GM21515 (cell line): ENCODE results near the gene LIPG.
"Not testable (repeated sequence)": the region's sequence is repeated elsewhere in the genome, so short reads cannot be mapped to it uniquely, and the experiment has no call there.

ENCODE experiments used
- ATAC-seq: cut with Tn5 transposase; IDR thresholded peaks from one replicate; pipeline ENCODE4 v1.9.1; 2021; ENCODE audit not compliant: unreplicated experiment

LIPG gene

DNA sequence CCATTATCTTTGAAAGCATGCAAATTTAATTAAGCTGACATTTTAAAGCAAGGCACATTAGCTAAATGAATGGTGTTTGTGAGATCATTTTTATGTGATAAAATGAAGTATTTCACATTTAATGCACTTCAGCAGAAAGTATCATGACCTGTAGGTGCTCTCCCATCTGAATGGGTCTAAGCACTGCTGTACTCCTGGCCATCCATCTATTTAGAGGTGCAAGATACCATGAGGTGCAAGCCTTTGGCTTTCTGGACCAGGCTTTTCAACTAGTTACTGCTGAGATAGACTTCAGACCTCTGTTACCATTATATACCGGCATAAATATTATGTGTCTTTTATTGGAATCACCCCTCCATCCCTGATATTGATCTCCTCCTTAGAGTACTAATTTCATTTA lies 15.6 kb upstream of the LIPG start:
- ATAC-seq = no peak

DNA sequence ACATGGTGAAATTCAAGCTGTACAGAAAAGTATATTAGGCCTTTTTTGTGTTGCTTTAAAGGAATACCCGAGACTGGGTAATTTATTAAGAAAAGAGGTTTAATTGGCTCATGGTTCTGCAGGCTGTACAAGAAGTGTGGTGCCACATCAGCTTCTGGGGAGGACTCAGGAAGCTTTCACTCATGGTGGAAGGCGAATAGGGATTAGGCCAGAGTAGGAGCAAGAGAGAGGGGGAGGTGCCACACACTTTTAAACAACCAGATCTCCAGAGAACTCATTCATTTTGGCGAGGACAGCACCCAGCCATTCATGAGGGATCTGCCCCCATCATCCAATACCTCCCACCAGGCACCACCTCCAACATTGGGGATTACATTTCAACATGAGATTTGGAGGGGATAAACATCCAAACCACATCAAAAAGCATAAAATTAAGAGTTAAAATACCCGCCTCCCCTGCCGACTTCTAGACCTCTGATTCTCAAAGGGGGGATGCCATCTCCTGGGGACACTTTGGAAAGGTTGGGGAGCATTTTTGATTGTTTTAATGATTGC lies 15.1 kb upstream of the LIPG start:
- ATAC-seq = no peak

DNA sequence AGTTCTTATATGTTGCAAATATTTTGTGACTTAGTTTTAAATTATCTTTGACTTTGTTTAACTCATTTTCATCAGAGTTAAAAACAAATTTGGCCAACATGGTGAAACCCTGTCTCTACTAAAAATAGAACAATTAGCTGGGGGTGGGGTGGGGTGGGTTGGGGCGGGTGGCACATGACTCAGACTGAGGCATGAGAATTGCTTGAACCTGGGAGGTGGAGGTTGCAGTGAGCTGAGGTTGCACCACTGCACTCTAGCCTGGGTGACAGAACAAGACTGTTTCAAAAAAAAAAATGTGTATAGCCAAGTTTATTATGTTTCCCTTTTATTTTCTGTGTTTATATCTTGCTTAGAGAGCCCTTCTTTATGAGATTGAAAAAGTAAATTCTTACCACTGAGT lies 14.2 kb upstream of the LIPG start:
- no peak for ATAC-seq

DNA sequence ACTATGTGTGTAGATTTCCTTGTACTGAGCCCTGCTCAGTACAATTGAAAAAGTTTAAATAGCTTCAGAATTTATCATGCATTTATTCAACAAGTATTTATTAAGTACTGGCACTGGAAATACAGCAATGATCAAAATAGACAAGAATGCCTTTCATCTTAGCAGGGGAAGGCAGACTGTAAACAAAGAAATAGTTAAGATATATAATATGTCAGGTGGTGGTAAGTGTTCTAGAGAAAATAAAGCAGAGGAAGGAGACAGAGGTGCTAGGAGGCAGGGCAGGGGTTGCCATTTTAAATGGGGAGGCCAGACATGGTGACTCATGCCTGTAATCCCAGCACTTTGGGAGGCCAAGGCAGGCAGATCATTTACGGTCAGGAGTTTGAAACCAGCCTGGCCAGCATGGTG lies 13.6 kb upstream of the LIPG start:
- no peak for ATAC-seq

DNA sequence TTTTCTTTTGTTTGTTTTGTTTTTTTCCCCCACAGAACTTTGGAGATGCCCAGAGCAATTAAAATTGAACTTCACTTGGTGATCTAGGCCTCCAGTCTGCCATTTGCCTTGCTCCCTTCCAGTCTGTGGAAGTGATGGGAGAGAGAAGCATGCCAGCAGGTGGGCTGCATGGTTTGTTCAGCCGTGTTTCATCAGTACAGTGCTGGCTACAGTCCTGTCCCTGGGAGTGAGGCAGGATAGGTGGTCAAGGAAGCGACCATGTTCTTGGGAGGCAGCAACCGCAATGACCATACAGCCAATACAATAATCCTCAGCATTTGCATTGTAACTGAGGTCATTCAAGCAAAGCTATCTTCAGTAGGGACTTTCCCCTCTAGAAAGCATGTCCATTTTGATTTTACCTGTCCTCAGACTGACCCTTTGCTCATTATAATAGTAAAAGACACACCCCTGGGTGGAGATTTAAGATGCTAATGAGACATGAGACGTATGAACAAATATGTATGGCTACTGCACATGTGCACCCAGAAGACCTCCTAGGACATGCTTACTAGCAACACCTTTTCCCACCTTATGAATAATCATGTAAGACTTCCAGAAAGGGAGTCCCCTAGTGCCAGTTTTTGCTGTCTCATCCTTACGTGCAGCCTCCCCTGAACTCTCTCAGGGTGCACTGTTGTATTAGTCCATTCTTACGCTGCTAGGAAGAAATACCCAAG lies 11.1 kb upstream of the LIPG start:
- no peak for ATAC-seq

DNA sequence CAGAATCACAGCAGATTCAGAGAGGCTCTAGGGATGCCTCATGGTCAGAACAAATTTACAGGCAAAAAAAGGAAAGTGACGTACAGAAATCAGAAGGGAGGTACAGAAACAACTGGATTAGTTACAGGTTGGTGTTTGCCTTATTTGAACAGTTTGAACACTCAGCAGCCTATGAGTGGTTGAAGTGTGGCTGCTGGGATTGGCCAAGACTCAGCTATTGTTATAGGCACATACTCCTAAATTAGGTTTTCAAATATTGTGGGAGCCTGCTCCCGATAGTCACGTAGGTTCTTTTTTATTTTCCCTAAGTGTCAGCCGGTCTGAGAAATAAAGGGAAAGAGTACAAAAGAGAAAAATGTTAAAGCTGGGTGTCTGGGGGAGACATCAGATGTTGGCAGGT lies 8.9 kb upstream of the LIPG start:
- ATAC-seq = no peak

DNA sequence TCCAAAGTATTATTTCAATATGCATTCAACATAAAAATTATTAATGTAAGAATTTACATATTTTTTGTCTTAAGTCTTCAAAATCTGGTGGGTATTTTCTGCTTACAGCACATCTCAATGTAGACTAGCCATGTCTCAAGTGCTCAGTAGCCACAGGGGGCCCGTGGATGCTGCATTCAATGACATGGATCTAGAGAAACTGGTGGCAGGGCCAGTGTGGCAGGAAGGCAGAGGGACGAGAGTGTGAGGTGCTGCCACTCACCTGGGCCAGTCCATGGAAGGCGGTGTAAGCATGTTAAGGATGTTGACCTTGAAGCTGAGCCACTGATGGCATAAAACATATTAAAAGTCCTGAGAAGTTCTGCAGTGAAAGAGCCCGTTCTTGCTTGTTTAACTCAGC lies 6.2 kb upstream of the LIPG start:
- ATAC-seq = no peak

DNA sequence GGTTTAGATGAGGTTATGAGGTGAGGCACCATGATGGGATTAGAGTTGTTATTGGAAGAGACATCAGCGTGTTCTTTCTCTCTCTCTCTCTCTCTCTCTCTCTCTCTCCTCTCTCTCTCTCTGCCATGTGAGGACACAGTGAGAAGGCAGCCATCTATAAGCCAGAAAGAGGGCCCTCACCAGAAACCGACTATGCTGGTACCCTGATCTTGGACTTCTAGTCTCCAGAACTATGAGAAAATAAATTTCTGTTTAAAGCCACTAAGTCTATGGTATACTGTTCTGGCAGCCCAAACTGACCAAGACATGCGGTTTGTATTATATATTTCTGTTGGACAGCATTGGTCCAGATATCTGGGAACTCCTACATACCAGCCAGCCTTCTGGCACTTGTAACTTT lies 3.5 kb upstream of the LIPG start:
- ATAC-seq = no peak

DNA sequence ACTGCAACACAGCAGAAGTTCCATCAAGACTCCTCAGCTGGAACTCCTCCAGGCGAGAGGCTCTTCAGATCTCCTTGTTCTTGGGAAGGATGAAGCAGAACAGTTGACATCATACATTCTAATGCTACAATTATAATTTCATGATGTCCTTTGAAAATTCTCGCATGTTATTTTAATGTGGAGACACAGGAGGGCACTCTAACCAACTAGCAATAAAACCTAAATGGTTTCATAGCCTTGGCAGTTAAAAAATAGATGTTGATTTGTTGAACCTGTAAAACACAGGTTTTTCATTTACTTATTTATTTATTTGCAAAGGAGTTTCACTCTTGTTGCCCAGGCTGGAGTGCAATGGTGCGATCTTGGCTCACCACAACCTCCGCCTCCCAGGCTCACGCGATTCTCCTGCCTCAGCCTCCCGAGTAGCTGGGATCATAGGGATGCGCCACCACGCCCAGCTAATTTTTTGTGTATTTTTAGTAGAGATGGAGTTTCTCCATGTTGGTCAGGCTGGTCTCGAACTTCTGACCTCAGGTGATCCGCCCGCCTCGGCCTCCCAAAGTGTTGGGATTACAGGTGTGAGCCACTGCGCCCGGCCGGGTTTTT lies 2.4 kb upstream of the LIPG start:
- ATAC-seq = not testable (repeated sequence)

DNA sequence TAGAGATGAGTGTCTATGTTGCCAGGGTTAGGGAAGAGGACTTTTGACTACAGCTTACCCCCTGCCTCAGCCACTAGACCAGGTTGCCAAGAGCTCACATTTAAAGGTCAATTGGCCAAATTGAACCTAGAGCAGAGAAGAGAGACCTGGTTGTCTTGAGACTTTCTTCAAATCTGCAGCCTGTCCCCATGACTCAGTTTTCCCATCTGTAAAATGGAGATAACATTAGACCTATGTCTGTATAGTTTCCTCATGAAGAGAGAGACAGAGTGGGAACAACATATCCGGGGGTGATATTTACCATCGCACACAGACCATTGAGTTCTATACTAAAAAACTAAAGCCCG lies 1.6 kb upstream of the LIPG start:
- ATAC-seq = no peak

DNA sequence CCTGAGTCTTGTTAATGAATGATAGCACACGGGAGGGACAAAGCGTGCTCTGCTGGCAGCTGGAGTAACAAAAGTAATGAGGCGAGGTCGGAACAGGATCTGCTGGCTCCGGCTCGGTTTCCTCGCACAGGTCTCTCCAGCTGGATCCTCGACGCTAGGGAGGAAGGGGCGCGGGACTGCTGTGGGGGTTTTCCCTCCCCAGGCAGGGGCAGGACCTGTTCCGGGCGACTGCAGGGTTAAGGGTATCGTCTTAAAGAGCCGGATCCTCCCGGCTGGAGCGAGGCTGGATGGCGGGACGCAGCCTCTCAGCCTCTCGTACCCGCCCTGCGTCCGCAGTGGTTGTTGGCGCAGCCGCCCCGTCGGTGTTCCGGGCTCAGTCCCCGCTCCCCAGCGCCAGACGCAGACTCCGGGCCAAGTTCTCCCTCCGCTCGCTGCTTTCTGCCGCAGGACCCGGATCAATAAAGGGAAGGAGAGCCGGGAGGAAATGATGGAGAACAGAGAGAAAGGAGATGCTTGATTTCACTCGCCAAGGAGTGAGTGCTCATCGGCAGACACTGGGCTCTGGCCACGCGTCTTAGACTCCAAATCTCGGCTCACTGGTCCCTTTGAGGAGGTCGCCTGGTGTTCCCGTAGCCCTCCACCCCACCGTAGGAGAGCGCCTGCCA lies 1.1 kb upstream of the LIPG start:
- no peak for ATAC-seq

DNA sequence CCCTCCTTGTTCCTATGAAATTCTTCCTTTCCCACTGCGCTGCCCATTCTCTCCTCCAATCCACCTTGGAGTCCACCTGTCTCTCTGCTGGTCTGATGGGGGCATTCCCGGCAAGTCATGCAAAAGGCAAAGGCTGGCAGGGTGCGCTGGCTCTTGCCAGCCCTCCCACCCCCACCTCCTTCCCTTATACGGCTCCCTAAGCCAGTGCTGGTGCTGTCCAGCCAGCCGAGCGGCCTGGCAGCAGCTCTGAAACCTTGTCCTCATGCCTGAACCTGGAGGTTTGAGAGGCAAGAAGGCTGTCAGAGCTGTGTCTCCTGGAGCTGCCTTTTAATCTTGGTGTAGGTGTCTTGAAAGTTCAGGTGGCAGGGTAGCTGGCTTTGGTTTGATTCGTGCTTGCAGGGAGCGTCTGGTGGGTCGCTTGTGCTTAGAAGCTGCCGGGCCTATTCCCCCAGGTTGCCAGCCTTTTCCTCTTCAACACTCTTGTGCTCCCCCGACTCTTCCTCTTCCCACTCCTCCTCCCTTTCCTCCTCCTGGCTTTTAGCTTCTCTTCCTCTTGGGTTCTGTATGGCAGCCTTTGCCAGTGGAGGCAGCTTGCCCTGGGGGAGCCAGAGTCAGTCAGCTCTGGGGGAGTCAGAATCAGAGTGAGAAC lies 748 bp downstream of the LIPG start:
- no peak for ATAC-seq

DNA sequence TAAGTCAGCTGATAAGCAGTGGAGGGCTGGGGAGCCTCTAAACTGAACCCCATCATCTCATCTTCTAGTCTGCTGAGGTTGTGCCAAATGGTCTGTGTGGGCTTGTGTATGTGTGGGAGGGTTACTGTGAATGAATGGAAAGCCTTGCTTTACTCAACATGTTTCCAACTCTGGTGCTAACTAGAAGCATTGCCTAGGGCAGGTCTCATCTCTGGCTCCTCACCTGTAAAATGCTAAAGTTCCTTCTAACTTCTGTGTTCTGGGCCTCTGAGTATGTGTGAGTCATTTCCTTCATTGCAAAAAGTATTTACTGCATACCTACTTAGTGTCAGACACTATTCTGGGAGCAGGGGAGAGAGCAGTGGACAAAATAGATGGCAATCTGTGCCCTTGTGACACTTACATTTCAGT lies 1.3 kb downstream of the LIPG start:
- ATAC-seq = no peak

DNA sequence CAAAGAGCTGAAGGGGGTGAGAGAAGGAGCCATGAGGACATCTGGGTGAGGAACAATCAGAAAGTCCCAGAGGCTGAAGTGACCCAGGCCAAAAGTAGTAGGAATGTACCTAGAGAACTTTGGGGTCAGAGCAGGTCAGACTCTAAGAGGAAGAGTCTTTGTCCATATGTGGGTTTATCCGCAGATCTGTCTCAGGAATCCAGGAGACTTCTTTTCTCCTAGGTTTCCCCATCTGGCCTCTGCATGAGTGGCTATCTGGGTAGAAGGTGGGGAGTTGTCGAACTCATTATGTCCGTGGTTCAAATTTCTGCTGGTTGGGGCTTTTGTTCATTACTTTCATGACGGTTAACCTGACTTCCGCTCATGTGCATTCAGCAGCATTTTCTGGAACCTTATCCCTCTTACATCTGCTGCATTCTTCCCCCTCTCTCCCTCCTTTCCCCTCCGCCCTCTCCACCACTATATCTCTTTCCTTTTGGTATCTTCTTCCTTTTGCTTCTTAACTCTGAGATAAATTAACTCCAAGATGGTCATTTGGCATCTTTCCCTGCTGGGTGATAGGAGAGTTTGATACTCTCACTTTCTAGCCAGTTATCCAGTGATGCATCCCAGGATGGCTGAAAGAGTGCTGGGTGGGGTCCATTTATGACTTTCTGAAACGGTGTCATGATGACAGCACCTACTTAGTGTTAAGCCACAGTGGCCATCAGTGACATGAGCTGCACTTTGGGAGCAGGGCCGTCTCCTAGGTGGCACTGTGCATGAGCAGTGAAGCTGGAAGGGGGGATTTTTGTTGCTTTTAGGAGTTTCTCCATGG lies 2.1 kb downstream of the LIPG start:
- no peak for ATAC-seq

DNA sequence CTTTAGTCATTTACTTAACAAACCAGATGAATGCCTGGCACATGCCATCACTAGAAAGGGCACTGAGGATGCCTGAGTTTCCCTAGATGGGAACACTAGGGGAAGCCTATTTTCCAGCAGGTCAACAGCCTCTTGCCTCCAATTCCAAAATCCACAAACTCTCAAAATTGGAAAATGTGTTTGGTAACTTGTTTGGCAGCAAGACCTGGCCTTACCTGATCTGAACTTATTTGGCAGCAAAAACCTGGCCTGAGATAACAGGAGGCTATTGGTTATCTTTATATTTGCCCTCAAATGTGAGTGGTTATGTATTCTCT lies 2.6 kb downstream of the LIPG start:
- ATAC-seq = no peak

DNA sequence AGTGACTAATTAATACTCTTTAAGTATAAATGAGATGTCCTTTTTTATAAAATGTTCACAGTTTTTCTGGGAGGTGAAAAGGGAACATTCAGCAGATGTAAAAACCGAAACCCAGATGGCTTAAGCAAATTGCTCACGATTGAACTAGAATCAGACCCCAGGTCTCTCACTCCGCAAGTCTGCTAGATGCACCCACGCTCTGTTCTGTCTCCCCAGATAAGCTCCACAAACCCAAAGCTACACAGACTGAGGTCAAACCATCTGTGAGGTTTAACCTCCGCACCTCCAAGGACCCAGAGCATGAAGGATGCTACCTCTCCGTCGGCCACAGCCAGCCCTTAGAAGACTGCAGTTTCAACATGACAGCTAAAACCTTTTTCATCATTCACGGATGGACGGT lies 3.2 kb downstream of the LIPG start:
- no peak for ATAC-seq

DNA sequence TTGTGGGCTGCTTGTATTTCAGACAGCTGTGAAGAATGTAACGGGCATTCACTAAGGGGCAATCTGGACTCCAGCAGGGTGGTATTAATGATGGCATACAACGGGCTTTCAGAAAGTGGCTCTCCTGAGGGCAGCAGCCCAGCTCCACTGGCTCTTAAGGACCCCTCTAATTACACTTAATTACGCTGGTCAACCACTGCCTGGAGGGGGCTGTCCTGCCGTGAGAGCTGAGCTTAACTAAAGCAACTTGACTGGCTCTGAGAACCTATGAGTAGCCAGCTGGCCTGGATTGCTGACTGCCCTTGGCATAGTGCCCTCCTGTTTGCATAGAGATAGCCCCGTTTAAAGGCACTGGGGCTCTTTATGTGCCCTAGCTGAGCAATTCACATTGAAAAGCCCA lies 3.8 kb downstream of the LIPG start:
- no peak for ATAC-seq

DNA sequence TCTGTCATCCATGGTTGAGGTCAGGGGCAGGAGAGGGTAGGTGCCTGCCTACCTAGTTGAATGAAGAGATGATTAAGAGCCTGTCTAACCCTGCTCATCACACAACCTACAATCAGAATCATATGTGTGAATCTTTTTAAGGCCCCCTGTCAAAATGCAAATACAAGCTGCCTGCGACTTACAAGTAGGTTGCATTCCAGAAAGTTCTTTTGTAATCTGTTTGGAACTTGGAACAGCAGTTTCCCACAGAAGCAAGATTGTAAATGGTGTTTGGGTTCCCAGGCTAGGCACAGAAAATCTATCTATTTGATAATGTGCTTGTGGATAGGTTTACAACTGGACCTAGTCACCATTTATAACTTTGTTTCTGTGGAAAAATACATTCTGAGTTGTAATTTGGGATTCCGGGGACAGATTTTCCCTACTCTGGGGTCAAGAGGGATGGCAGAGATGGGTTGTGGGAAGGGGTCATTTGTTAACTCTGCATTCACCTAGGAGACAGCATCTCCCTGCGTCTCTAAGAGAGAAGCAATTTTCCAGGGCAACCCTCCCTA lies 4.4 kb downstream of the LIPG start:
- no peak for ATAC-seq

DNA sequence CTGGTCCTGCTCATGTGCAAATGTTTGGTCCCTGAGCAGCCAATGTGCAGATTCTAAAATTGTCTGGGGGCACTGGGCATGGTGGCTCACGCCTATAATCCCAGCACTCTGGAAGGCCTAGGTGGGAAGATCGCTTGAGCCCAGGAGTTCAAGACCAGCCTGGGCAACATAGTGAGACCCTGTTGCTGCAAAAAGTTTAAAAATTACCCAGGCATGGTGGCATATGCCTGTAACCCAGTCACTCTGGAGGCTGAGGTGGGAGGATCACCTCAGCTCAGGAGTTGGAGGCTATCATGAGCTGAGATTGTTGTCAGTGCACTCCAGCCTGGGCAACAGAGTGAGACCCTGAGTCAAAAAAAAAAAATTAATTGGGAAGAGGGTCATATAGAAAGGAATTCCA lies 5.1 kb downstream of the LIPG start:
- no peak for ATAC-seq

DNA sequence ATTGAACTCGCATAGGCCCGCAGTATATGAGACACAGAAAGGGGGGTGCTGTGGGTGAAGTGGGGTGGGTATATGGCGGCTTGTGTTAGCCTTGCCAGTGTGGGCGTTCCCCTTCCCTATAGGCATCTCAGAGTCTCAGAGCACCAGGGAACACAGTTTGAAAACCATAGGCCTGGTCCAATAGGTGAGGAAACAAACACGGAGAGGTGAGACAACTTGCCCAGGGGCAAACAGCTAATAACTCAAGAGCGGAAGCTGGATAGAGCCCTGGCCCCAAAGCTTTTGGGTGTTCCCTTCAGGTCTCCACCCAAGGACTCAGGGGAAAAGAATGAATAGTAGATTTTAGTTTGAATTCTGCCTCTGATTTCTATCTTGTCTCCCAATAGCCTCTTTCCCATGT lies 7.9 kb downstream of the LIPG start:
- ATAC-seq = no peak

DNA sequence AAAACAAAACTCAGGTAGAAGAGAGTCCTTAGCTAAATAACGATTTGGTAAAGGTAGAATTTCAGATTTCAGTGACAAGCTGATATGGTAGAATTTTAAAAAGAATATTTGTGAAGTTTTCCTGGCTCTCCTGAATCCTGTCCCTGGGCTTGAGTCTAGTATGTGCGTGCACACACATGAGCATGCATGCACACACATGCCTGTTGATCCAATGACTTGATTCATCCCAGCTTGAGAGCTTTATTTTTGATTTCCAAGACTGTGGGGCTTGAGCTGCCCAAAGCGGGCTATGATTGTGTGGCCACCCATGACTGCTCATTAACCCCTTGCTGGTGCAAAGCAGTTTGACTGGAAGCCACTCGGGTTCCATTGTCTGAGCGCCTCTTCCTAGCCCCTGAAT lies 9.0 kb downstream of the LIPG start:
- ATAC-seq = no peak
